Glutamatergic neuron (in vitro differentiated cells): ENCODE results near the gene RNF146. TPM values are rescaled to one million over a fixed set of nuclear protein-coding genes. Genes with fewer than 3 reads are reported as not detected.
"Not testable (repeated sequence)": the region's sequence is repeated elsewhere in the genome, so short reads cannot be mapped to it uniquely, and the experiment has no call there.

Experiments
- DNase-seq: peaks from one replicate; pipeline ENCODE4 v3.0.0; 2022
- H3K27ac Mint-ChIP-seq: one replicate; pipeline ENCODE4 v1.8.0; 2020; ENCODE audit warnings: mild to moderate bottlenecking, mixed read lengths, inconsistent platforms; ENCODE audit not compliant: unreplicated experiment
- H3K27me3 Mint-ChIP-seq: one replicate; pipeline ENCODE4 v1.8.0; 2020; ENCODE audit warnings: mild to moderate bottlenecking, moderate library complexity, mixed read lengths, inconsistent platforms; ENCODE audit not compliant: unreplicated experiment
- H3K36me3 Mint-ChIP-seq: one replicate; pipeline ENCODE4 v1.8.0; 2020; ENCODE audit warnings: mild to moderate bottlenecking, mixed read lengths, inconsistent platforms; ENCODE audit not compliant: unreplicated experiment
- H3K4me1 Mint-ChIP-seq: one replicate; pipeline ENCODE4 v1.8.0; 2020; ENCODE audit warnings: mild to moderate bottlenecking, low read depth, mixed read lengths, inconsistent platforms; ENCODE audit not compliant: unreplicated experiment
- H3K4me3 Mint-ChIP-seq: one replicate; pipeline ENCODE4 v1.8.0; 2020; ENCODE audit warnings: mild to moderate bottlenecking, mixed read lengths, inconsistent platforms; ENCODE audit not compliant: unreplicated experiment
- H3K9me3 Mint-ChIP-seq: one replicate; pipeline ENCODE4 v1.8.0; 2020; ENCODE audit warnings: mild to moderate bottlenecking, moderate library complexity, mixed read lengths, inconsistent platforms; ENCODE audit not compliant: unreplicated experiment
- CTCF ChIP-seq: fragments of 200-600 bp; sonication (generic); IDR thresholded peaks from one replicate; pipeline ENCODE4 v1.5.0; 2021; ENCODE audit not compliant: partially characterized antibody, unreplicated experiment
- total RNA-seq: library from RNA; stranded (reverse); fragmentation: NEBNext Ultra II Directional; extraction: Animal tissue kit (Norgen Biotek cat#: 25700); gene quantifications from one replicate; pipeline ENCODE4 v1.2.1, GENCODE V29; 2021; ENCODE audit not compliant: unreplicated experiment

The RNF146 gene
- total RNA-seq, 1 donor from 2014 or later, result 71.1 TPM

GRCh38 chr6:127225497-127225896 is 41.2 kb upstream of the RNF146 start:
- no peaks in the 10 kb centered on the region for H3K4me1 Mint-ChIP-seq
- peaks cover 2% of the 10 kb centered on the region for H3K9me3 Mint-ChIP-seq
- no peaks in the 10 kb centered on the region for H3K27me3 Mint-ChIP-seq
- no peaks in the 10 kb centered on the region for H3K36me3 Mint-ChIP-seq
- H3K27ac Mint-ChIP-seq, result no peak overlapping the region
- no peak for DNase-seq
- no peak for TF ChIP-seq CTCF
- H3K4me3 Mint-ChIP-seq, result no peak overlapping the region

DNA sequence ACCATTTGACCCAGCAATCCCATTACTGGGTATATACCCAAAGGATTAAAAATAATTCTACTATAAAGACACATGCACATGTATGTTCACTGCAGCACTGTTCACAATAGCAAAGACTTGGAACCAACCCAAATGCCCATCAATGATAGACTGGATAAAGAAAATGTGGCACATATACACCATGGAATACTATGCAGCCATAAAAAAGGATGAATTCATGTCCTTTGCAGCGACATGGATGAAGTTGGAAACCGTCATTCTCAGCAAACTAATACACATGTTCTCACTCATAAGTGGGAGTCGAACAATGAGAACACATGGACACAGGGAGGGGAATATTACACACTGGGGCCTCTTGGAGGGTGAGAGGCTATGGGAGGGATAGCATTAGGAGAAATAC is 32.8 kb upstream of the RNF146 start:
- H3K4me3 Mint-ChIP-seq, H3K27ac Mint-ChIP-seq, H3K4me1 Mint-ChIP-seq, DNase-seq, H3K36me3 Mint-ChIP-seq, H3K27me3 Mint-ChIP-seq, H3K9me3 Mint-ChIP-seq: not testable (repeated sequence)

- Mint-ChIP-seq H3K27ac (no peak overlapping the region), H3K9me3 (no peaks in the 10 kb centered on the region), H3K4me1 (no peaks in the 10 kb centered on the region)
These were observed 23.2 kb upstream of the RNF146 start for GRCh38 chr6:127243501-127243900.

GRCh38 chr6:127247114-127248096 is 19.3 kb upstream of the RNF146 start:
- Mint-ChIP-seq H3K4me1 (no peaks in the 10 kb centered on the region), H3K27me3 (no peaks in the 10 kb centered on the region)

More at GRCh38 chr6:127243501-127243900, 23.2 kb upstream of the RNF146 start:
- H3K4me3 Mint-ChIP-seq, result no peak overlapping the region
- H3K36me3 Mint-ChIP-seq, result no peaks in the 10 kb centered on the region
- DNase-seq, result no peak
- H3K27me3 Mint-ChIP-seq, result no peaks in the 10 kb centered on the region
- TF ChIP-seq CTCF, result no peak

DNA sequence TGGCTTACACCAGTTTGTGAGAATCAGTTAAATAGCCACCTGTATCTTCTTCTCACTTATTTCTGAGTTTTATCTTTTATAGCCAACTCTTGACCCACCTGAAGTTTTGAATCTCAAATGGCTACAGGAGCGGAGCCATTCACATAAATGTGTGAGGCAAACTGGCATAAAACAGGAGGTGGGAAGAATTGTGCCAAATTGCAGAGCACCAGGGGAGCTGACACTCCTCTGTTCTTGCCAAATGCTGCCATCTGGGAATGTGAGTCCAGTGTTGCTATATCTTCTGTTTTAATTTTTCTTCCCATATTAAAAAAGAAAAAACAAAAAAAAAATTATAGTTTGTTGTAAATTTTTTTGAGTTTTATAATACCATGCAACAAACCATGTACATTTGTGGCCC is 17.0 kb upstream of the RNF146 start:
- TF ChIP-seq CTCF, result no peak
- Mint-ChIP-seq H3K36me3 (no peaks in the 10 kb centered on the region), H3K4me3 (no peak overlapping the region), H3K27me3 (no peaks in the 10 kb centered on the region), H3K9me3 (no peaks in the 10 kb centered on the region), H3K27ac (no peak overlapping the region), H3K4me1 (no peaks in the 10 kb centered on the region)
- no peak for DNase-seq

More at GRCh38 chr6:127247114-127248096, 19.3 kb upstream of the RNF146 start:
- no peak for DNase-seq
- Mint-ChIP-seq H3K4me3 (no peak overlapping the region), H3K9me3 (no peaks in the 10 kb centered on the region), H3K36me3 (no peaks in the 10 kb centered on the region), H3K27ac (no peak overlapping the region)
- no peak for TF ChIP-seq CTCF
